GM06990 (cell line): ENCODE data around the gene EN2.

Experiments used
- DNase-seq: peaks from one replicate; pipeline ENCODE4 v3.0.0-alpha.2; 2011; ENCODE audit not compliant: insufficient read length; ENCODE audit errors: extremely low read depth
- H3K27me3 ChIP-seq: replicated peaks from 2 replicates; pipeline ENCODE4 v1.6.0; 2011; ENCODE audit warnings: low read length; ENCODE audit not compliant: control insufficient read depth, insufficient read depth
- H3K36me3 ChIP-seq: 2 replicates; pipeline ENCODE4 v1.5.1; 2011; ENCODE audit warnings: low read length; ENCODE audit not compliant: control insufficient read depth, insufficient read depth
- H3K4me3 ChIP-seq: replicated peaks from 2 replicates; pipeline ENCODE4 v1.5.1; 2011; ENCODE audit warnings: low read depth, mild to moderate bottlenecking, control low read depth, low read length
- TF ChIP-seq, protein P1 (sequence below): IDR thresholded peaks from 2 replicates; pipeline ENCODE4 v1.5.1; 2011; ENCODE audit warnings: low read length, control low read depth, mild to moderate bottlenecking, inconsistent platforms; ENCODE audit not compliant: insufficient read depth, poor library complexity, severe bottlenecking

The EN2 gene

GRCh38 chr7:155488483-155489127 lies 30.7 kb downstream of the EN2 start:
- H3K36me3 ChIP-seq: no peaks in the 10 kb centered on the region
- H3K4me3 ChIP-seq: no peak overlapping the region
- TF ChIP-seq, protein P1, sequence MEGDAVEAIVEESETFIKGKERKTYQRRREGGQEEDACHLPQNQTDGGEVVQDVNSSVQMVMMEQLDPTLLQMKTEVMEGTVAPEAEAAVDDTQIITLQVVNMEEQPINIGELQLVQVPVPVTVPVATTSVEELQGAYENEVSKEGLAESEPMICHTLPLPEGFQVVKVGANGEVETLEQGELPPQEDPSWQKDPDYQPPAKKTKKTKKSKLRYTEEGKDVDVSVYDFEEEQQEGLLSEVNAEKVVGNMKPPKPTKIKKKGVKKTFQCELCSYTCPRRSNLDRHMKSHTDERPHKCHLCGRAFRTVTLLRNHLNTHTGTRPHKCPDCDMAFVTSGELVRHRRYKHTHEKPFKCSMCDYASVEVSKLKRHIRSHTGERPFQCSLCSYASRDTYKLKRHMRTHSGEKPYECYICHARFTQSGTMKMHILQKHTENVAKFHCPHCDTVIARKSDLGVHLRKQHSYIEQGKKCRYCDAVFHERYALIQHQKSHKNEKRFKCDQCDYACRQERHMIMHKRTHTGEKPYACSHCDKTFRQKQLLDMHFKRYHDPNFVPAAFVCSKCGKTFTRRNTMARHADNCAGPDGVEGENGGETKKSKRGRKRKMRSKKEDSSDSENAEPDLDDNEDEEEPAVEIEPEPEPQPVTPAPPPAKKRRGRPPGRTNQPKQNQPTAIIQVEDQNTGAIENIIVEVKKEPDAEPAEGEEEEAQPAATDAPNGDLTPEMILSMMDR: no peak
- no peak for DNase-seq
- H3K27me3 ChIP-seq: no peaks in the 10 kb centered on the region

GRCh38 chr7:155489158-155489840 lies 31.4 kb downstream of the EN2 start:
- TF ChIP-seq, protein P1: no peak
- DNase-seq: no peak
- Histone ChIP-seq H3K4me3 (no peak overlapping the region), H3K27me3 (no peaks in the 10 kb centered on the region), H3K36me3 (no peaks in the 10 kb centered on the region)

DNA sequence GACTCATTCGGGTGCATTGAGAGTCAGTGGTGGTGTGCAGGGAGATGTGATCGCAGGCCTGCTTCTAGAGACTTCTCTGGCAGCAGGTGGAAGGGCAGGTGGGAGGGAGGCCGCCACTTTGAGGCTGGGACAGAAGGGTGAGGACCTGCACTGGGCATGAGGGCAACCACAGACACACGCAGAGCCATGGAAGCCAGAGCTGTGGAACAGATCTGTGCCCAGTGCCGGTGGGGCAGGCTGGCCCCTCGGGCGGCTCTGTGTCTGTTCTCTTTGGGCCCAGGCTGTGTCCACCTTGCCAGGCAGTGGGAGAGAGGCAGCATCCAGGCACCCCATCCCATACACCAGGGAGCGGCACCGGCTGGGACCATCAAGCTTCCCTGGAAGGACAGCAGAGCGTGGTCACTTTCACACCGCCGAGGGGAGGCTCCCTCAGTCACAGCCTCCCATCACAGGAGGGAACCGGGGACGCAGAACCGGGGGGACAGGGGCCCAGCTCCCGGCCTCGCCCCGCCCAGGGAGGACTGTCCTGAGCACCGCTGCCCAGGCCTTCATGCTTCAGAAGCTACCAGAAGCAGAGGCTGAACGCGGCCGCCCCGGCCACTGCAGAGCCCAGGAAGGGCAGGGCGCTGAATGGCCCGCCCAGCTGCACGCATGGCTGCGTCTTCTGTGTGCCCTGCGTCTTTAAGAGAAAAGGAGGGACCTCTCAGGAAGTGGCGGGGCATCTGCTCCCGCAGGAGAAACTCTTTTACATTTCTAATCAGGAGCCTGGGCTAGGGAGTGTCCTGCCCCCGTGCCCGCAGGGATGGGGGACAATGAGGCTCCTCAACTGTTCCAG lies 32.1 kb downstream of the EN2 start:
- no peak for DNase-seq
- TF ChIP-seq, protein P1: no peak
- Histone ChIP-seq H3K36me3 (no peaks in the 10 kb centered on the region), H3K4me3 (peak overlapping the region; percentile 42; the same call in 1 of the 2 replicates), H3K27me3 (no peaks in the 10 kb centered on the region)

DNA sequence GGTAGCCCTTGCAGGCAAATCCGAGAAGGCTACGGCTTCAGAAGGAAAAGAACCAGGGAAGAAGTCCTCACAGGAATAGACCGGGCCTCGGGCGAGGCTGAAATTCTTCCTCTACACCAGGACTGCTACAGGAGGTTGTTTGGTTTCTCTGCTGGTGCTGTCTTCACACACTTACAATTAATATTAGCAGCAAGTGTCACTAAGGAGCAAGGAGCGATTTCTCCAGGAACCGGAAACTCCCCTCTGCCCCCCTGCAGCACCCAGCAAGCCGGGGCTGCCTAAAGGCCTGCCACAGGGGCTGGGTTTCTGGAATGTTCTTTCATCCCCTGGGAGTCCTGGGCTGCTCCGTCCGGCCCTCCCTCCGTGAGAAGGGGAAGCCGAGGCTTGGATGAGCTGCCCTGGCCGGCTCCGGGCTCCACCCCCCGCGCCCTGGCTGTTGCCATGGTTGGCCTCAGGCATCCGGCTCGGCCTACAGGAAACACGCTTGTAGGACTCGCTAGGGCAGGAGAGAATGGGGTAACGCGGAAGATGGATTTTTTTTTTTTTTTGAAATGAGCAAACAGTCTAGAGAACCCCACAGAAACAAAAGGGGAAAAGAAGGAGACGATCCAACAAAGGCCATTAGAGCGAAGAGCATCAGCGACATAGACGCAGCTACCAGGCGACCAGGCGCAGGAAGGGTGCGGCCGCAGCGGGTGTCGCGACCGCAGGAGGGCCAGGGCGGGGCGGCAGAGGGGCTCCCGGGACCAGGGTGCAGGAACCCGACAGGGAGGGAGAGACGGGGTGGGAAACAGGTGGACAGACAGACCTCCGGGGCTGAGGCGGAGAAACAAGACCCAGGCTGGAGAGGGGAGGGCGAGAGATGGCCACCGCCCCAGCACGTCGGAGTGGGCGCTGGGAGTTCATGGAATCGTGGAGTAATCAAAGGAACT lies 33.0 kb downstream of the EN2 start:
- TF ChIP-seq, protein P1: no peak
- DNase-seq: peak; percentile 74
- Histone ChIP-seq H3K4me3 (peak overlapping the region; percentile 42), H3K36me3 (no peaks in the 10 kb centered on the region), H3K27me3 (no peaks in the 10 kb centered on the region)

DNA sequence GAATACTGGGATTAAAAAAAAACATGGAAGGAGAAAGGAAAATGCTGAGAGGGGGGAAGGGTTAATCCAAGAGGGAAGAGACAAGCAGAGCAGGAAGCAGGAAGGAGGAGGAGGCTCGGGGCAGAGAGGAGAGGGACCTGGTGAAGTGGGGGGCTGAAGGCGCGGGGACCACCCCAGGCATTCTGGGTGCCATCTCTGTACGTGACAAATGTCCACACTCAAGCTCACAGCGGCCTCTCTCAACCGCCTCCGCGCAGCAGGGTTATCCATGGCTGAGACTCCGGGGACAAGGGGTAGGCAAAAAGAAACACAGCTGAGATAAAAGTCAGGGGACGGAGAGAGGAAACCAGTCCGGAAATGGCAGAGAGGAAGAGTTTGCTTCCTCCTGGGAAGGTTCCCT lies 33.9 kb downstream of the EN2 start:
- no peak overlapping the region for H3K4me3 ChIP-seq
- TF ChIP-seq, protein P1: no peak
- no peaks in the 10 kb centered on the region for H3K27me3 ChIP-seq
- no peaks in the 10 kb centered on the region for H3K36me3 ChIP-seq
- no peak for DNase-seq
